Left lung (tissue), 10 donors: ENCODE data around the gene CS. TPM values are rescaled to one million over a fixed set of nuclear protein-coding genes. Genes with fewer than 3 reads are reported as not detected.

ENCODE experiments used
- ATAC-seq: fragments of 200-7000 bp; cut with Tn5 transposase; one replicate; pipeline ENCODE4 v1.9.1; 2020; ENCODE audit warnings: moderate library complexity
- DNase-seq, 4 donors: peaks; one replicate each; pipeline ENCODE4 v3.0.0-alpha.2; 2013 to 2020
- H3K27ac ChIP-seq, 2 donors: fragments of 200-600 bp; sonication (generic) in 1 of 2; one replicate each; pipeline versions ENCODE4 v1.5.0 to v1.8.0; 2020 to 2021
- H3K27me3 ChIP-seq, 2 donors: fragments of 200-600 bp; sonication (generic) in 1 of 2; one replicate each; pipeline versions ENCODE4 v1.5.0 to v1.8.0; 2020 to 2021
- H3K36me3 ChIP-seq, 2 donors: fragments of 200-600 bp; sonication (generic) in 1 of 2; one replicate each; pipeline versions ENCODE4 v1.5.0 to v1.8.0; 2020 to 2021
- H3K4me1 ChIP-seq, 2 donors: fragments of 200-600 bp; one replicate each; pipeline ENCODE4 v1.8.0; 2021
- H3K4me3 ChIP-seq, 2 donors: fragments of 200-600 bp; sonication (generic) in 1 of 2; one replicate each; pipeline versions ENCODE4 v1.5.0 to v1.8.0; 2020 to 2021; ENCODE audit warnings: mild to moderate bottlenecking in 1 of 2
- H3K9me3 ChIP-seq, 2 donors: fragments of 200-600 bp; sonication (generic) in 1 of 2; one replicate each; pipeline versions ENCODE4 v1.5.0 to v1.8.0; 2020 to 2021
- CTCF ChIP-seq, 2 donors: fragments of 200-600 bp; sonication (generic) in 1 of 2; IDR thresholded peaks; one replicate each; pipeline versions ENCODE4 v1.5.0 to v1.8.0; 2021; ENCODE audit warnings: antibody characterized with exemption in 2 of 2
- intact Hi-C, 2 donors: fragments of 100-400 bp; cut with DNase I; formaldehyde crosslinking; loops; one replicate each; pipeline versions ENCODE4 v1.11.2 to v1.14.2; 2022
- polyA plus RNA-seq, 6 donors: library from polyadenylated mRNA; unstranded; fragments of 120-200 nt; gene quantifications; one replicate each; pipeline ENCODE4 v1.2.1, GENCODE V29; 2013; ENCODE audit not compliant: insufficient read length in 6 of 6
- total RNA-seq, 2 donors: library from RNA; stranded (reverse); fragmentation: NEBNext Ultra II Directional; extraction: Animal tissue kit (Norgen Biotek cat#: 25700); gene quantifications; one replicate each; pipeline ENCODE4 v1.2.1, GENCODE V29; 2021
- donor health status: DM: no; HTN: yes; CAD: no.
- donor health status: DM: no; HTN: no; CAD: no.

CS gene
- total and polyA plus RNA-seq, 8 donors: 162 to 213 (median 183) TPM

- no peak for TF ChIP-seq CTCF (IDR thresholded peaks at IDR 0.05)
- H3K27ac ChIP-seq: no peak overlapping the region
- peaks cover 4 to 100% of the 10 kb centered on the region in 2 donors for H3K36me3 ChIP-seq
- H3K4me3 ChIP-seq: no peak overlapping the region
- DNase-seq (peak in 1 of 4 donors; percentile 50), ATAC-seq (no peak)
- intact Hi-C loops: no loop called here
- no peaks in the 10 kb centered on the region for H3K4me1 ChIP-seq
- H3K9me3 ChIP-seq: no peaks in the 10 kb centered on the region
- H3K27me3 ChIP-seq: no peaks in the 10 kb centered on the region
Measured at GRCh38 chr12:56244494-56244893, 55.6 kb downstream of the CS start.

GRCh38 chr12:56243731-56244181, 56.4 kb downstream of the CS start:
- Histone ChIP-seq H3K9me3 (no peaks in the 10 kb centered on the region), H3K27ac (no peak overlapping the region), H3K4me1 (no peaks in the 10 kb centered on the region), H3K4me3 (no peak overlapping the region), H3K36me3 (peaks cover 3 to 100% of the 10 kb centered on the region in 2 donors), H3K27me3 (no peaks in the 10 kb centered on the region)
- TF ChIP-seq CTCF (IDR thresholded peaks at IDR 0.05): no peak
- intact Hi-C loops: no loop called here
- DNase-seq (peak in 1 of 4 donors; percentile 42), ATAC-seq (no peak)

- H3K4me1 ChIP-seq: no peaks in the 10 kb centered on the region
- intact Hi-C loops: no loop called here
- TF ChIP-seq CTCF (IDR thresholded peaks at IDR 0.05): no peak
- no peak overlapping the region for H3K4me3 ChIP-seq
- ATAC-seq: no peak
- H3K9me3 ChIP-seq: no peaks in the 10 kb centered on the region
- no peak overlapping the region for H3K27ac ChIP-seq
- peaks cover 0 to 94% of the 10 kb centered on the region in 2 donors for H3K36me3 ChIP-seq
- peak in 1 of 4 donors; percentile 73 for DNase-seq
- no peaks in the 10 kb centered on the region for H3K27me3 ChIP-seq
Measured at GRCh38 chr12:56242986-56243385, 57.1 kb downstream of the CS start.

- no peak for TF ChIP-seq CTCF (IDR thresholded peaks at IDR 0.05)
- intact Hi-C loops: no loop called here
- no peak for ATAC-seq
Measured at GRCh38 chr12:56241424-56242303, 58.5 kb downstream of the CS start.

GRCh38 chr12:56237552-56237951, 62.6 kb downstream of the CS start:
- Histone ChIP-seq H3K4me1 (no peaks in the 10 kb centered on the region), H3K27ac (no peak overlapping the region), H3K4me3 (no peak overlapping the region), H3K9me3 (no peaks in the 10 kb centered on the region), H3K27me3 (no peaks in the 10 kb centered on the region), H3K36me3 (peaks cover 0 to 55% of the 10 kb centered on the region in 2 donors)
- ATAC-seq (no peak), DNase-seq (peak in 1 of 4 donors; percentile 31)
- intact Hi-C loops: no loop called here
- no peak for TF ChIP-seq CTCF (IDR thresholded peaks at IDR 0.05)

More at GRCh38 chr12:56241424-56242303, 58.5 kb downstream of the CS start:
- Histone ChIP-seq H3K4me1 (no peaks in the 10 kb centered on the region), H3K9me3 (no peaks in the 10 kb centered on the region), H3K27me3 (no peaks in the 10 kb centered on the region), H3K27ac (no peak overlapping the region), H3K36me3 (peaks cover 0 to 90% of the 10 kb centered on the region in 2 donors), H3K4me3 (no peak overlapping the region)
- peak in 1 of 4 donors; percentile 17 for DNase-seq
